Measurements from ENCODE around the gene DNAJC15. TPM values are rescaled to one million over a fixed set of nuclear protein-coding genes. Genes with fewer than 3 reads are reported as not detected.

DNAJC15 gene
- total RNA-seq, 1 experiment from 2014 or later, result 12.5 TPM

GRCh38 chr13:43127827-43128226 lies 104.4 kb downstream of the DNAJC15 start:
- Histone ChIP-seq H3F3A (ENCODE audit: low read length, unreplicated experiment) (no peaks in the 10 kb centered on the region), H3K9ac (ENCODE audit: low read length) (no peak overlapping the region), H3K9me2 (replicated peaks; ENCODE audit: low read length) (no peaks in the 10 kb centered on the region), H2AFZ (ENCODE audit: low read length) (no peak overlapping the region), H3K79me2 (ENCODE audit: low read length) (no peaks in the 10 kb centered on the region), H3K27me3 (ENCODE audit: low read length) (no peaks in the 10 kb centered on the region), H3K27ac (ENCODE audit: low read length) (no peak overlapping the region), H3K9me3 (ENCODE audit: low read length) (no peaks in the 10 kb centered on the region), H3K36me3 (ENCODE audit: low read depth, low read length) (no peaks in the 10 kb centered on the region), H4K20me1 (ENCODE audit: low read length) (no peaks in the 10 kb centered on the region), H3K4me1 (ENCODE audit: insufficient read depth, low read length) (peaks cover 10% of the 10 kb centered on the region; the same call in 1 of the 2 replicates), H3K4me3 (ENCODE audit: low read length) (no peak overlapping the region), H3K4me2 (ENCODE audit: low read length) (no peak overlapping the region)
- CTCF ChIA-PET, result no interaction called here
- no peak for TF ChIP-seq EZH2 (IDR thresholded peaks at IDR 0.05; ENCODE audit: low read length, unreplicated experiment)
- TF ChIP-seq EZH2phosphoT487 (IDR thresholded peaks at IDR 0.05; ENCODE audit: borderline replicate concordance, low read length), result no peak
- no peak for TF ChIP-seq CTCF (conservative IDR thresholded peaks at IDR 0.05; ENCODE audit: low read depth, low read length)
- POLR2A ChIA-PET (ENCODE audit: unreplicated experiment), result no interaction called here
- intact Hi-C loops (cut with micrococcal nuclease), result no loop called here
- no TSS peak for BruUV-seq (replicated peaks)
- ATAC-seq (no peak), DNase-seq (no peak)

- BruUV-seq (replicated peaks), result no TSS peak
- Histone ChIP-seq H3F3A (ENCODE audit: low read length, unreplicated experiment) (no peaks in the 10 kb centered on the region), H3K4me3 (ENCODE audit: low read length) (no peak overlapping the region), H3K9ac (ENCODE audit: low read length) (no peak overlapping the region), H3K9me2 (replicated peaks; ENCODE audit: low read length) (no peaks in the 10 kb centered on the region), H3K4me1 (ENCODE audit: insufficient read depth, low read length) (peaks cover 10% of the 10 kb centered on the region; the same call in 1 of the 2 replicates), H3K4me2 (ENCODE audit: low read length) (no peak overlapping the region), H3K36me3 (ENCODE audit: low read depth, low read length) (no peaks in the 10 kb centered on the region), H3K27me3 (ENCODE audit: low read length) (no peaks in the 10 kb centered on the region), H4K20me1 (ENCODE audit: low read length) (no peaks in the 10 kb centered on the region), H3K79me2 (ENCODE audit: low read length) (no peaks in the 10 kb centered on the region), H2AFZ (ENCODE audit: low read length) (no peak overlapping the region), H3K27ac (ENCODE audit: low read length) (no peak overlapping the region), H3K9me3 (ENCODE audit: low read length) (no peaks in the 10 kb centered on the region)
- ChIA-PET CTCF (no interaction called here), POLR2A (ENCODE audit: unreplicated experiment) (no interaction called here)
- TF ChIP-seq CTCF (conservative IDR thresholded peaks at IDR 0.05; ENCODE audit: low read depth, low read length) (no peak), EZH2phosphoT487 (IDR thresholded peaks at IDR 0.05; ENCODE audit: borderline replicate concordance, low read length) (no peak), EZH2 (IDR thresholded peaks at IDR 0.05; ENCODE audit: low read length, unreplicated experiment) (no peak)
- intact Hi-C loops (cut with micrococcal nuclease), result no loop called here
- ATAC-seq (no peak), DNase-seq (no peak)
Measured at GRCh38 chr13:43128504-43128961, 105.1 kb downstream of the DNAJC15 start.

- ATAC-seq (no peak), DNase-seq (no peak)
- intact Hi-C loops (cut with micrococcal nuclease), result no loop called here
- H3K4me3 ChIP-seq (ENCODE audit: low read length), result no peak overlapping the region
- no peak overlapping the region for H3K27ac ChIP-seq (ENCODE audit: low read length)
- CTCF ChIA-PET, result no interaction called here
- no peak overlapping the region for H2AFZ ChIP-seq (ENCODE audit: low read length)
- no peaks in the 10 kb centered on the region for H3K27me3 ChIP-seq (ENCODE audit: low read length)
- no peak overlapping the region for H3K4me2 ChIP-seq (ENCODE audit: low read length)
- POLR2A ChIA-PET (ENCODE audit: unreplicated experiment), result no interaction called here
- no peak overlapping the region for H3K9ac ChIP-seq (ENCODE audit: low read length)
- no peaks in the 10 kb centered on the region for H3K9me3 ChIP-seq (ENCODE audit: low read length)
- TF ChIP-seq CTCF (conservative IDR thresholded peaks at IDR 0.05; ENCODE audit: low read depth, low read length), result no peak
- TF ChIP-seq EZH2 (IDR thresholded peaks at IDR 0.05; ENCODE audit: low read length, unreplicated experiment), result no peak
- TF ChIP-seq EZH2phosphoT487 (IDR thresholded peaks at IDR 0.05; ENCODE audit: borderline replicate concordance, low read length), result no peak
- no peaks in the 10 kb centered on the region for H3K79me2 ChIP-seq (ENCODE audit: low read length)
- H3F3A ChIP-seq (ENCODE audit: low read length, unreplicated experiment), result no peaks in the 10 kb centered on the region
- H3K4me1 ChIP-seq (ENCODE audit: insufficient read depth, low read length), result peaks cover 10% of the 10 kb centered on the region; the same call in 1 of the 2 replicates
- BruUV-seq (replicated peaks), result no TSS peak
- H3K36me3 ChIP-seq (ENCODE audit: low read depth, low read length), result no peaks in the 10 kb centered on the region
- H3K9me2 ChIP-seq (replicated peaks; ENCODE audit: low read length), result no peaks in the 10 kb centered on the region
- no peaks in the 10 kb centered on the region for H4K20me1 ChIP-seq (ENCODE audit: low read length)
Measured at GRCh38 chr13:43129066-43129465, 105.7 kb downstream of the DNAJC15 start.
